GM21717 (cell line): ENCODE data around the gene PTPRN2.
"Not testable (repeated sequence)": the region's sequence is repeated elsewhere in the genome, so short reads cannot be mapped to it uniquely, and the experiment has no call there.

Experiments used
- ATAC-seq: cut with Tn5 transposase; IDR thresholded peaks from one replicate; pipeline ENCODE4 v1.9.1; 2021; ENCODE audit warnings: mild to moderate bottlenecking, moderate library complexity; ENCODE audit not compliant: unreplicated experiment

PTPRN2 gene

GRCh38 chr7:158391141-158391540 lies 196.5 kb downstream of the PTPRN2 start:
- ATAC-seq = no peak

- no peak for ATAC-seq
Observed at GRCh38 chr7:158390460-158390859, 197.2 kb downstream of the PTPRN2 start.

GRCh38 chr7:158389514-158390425 lies 197.9 kb downstream of the PTPRN2 start:
- no peak for ATAC-seq

- ATAC-seq = no peak
Observed at GRCh38 chr7:158388928-158389327, 198.7 kb downstream of the PTPRN2 start.

DNA sequence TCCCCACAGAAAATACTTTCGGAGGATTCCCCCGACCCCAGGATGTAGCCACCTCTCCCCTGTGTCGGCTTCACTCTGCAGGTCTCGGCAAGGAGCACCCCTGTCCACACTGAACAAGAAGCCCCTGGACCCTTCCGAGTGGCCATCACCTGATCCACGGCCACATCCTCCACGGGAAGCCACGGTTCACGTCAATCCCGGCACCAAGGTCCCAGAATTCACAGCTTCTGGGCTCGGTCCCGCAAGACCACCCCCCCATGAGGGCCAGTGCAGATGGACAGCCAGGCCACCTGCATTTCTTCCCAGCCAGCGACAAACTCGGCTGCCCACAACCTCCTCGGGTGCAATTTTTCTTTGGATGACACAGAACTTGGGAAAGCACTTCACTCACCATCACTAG lies 199.6 kb downstream of the PTPRN2 start:
- ATAC-seq = no peak

DNA sequence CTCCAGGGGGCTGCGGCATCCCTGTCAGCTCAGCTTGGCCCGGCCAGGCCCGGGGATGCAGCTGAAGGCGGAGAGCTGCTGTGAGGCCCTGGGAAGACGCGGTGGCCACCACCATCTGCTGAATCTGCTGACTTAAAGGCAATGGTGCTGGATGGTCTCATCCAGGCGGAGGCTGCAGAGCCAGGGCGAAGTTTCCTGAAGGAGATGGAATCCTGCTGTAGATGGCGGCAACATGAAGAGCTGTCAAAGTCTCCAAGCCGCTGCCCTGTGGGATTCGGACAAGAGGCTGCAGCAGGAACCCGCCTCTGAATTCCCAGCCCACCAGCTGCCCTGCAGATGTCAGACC lies 200.1 kb downstream of the PTPRN2 start:
- ATAC-seq = no peak

DNA sequence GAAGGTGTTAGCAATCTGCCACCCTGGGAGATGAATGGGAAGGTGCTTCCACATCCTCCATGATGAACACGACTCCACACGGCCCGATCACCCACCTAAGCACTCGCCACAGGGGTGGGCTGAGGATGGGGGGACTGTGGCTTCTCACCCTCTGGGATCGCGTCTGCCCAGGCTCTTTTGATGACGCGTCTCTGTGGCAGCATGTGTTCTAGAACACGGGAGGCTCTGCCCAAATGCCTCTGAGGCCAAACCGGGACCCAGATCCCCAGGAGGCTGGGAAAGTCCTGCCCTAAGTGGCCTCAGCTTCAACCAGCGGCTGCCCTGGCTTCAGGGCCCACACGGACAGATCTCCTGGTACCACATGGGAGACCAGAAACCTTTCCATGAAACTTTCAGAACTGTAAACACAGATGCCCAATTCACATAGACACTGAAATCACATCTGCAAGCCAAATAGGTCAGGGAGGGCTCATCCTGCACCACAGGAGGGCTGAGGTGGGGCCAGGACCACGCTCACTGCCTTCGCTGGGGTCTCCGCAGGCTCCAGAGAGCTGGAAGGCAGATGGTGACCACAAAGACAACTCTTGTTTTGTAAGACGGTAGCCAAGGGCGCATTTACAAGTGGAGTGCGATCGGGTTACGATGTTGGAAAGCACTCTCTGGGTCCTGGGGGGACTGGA lies 200.6 kb downstream of the PTPRN2 start:
- no peak for ATAC-seq

GRCh38 chr7:158386355-158386618 lies 201.3 kb downstream of the PTPRN2 start:
- no peak for ATAC-seq

DNA sequence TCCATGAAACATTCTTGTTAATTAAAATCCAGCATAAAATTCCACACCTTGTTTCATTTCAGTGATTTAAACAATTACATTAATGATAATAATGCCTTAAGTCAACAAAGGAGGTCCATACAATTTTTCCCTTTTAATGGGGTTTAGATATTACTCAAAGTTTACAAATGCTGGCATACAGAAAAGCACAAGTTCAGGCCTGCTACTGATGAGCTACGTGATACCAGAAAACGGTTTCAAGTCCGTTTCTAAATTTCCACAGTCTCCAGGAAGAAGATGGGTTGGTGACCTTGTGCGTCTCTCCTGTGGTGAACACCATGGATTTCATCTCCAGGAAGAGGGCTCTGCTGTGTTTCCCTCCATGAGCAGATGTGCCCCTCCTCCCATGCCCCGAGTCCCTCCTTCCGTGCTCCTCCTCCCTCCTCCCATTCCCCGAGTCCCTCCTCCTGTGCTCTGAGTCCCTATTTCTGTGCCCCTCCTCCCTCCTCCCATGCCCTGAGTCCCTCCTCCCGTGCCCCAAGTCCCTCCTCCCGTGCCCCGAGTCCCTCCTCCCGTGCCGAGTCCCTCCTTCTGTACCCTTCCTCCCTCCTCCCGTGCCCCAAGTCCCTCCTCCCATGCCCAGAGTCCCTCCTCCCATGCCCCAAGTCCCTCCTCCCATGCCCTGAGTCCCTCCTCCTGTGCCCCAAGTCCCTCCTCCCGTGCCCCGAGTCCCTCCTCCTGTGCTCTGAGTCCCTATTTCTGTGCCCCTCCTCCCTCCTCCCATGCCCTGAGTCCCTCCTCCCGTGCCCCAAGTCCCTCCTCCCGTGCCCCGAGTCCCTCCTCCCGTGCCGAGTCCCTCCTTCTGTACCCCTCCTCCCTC lies 201.9 kb downstream of the PTPRN2 start:
- not testable (repeated sequence) for ATAC-seq

DNA sequence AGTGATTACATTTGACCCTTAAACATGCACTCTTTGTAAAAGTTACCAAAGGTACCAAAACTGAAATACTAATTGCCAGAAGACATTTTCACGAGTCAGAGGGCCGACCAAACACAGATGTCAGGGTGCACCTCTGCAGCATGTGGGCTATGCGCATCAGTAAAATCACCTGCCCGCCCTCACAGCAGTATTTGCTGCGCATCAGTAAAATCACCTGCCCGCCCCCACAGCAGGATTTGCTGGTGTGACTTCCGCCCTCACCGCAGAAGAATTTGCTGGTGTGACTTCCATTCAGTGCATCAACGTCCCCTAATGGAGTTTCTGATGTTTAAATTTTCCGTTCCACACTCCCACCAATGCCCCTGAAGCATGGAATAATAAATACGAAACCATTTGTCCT lies 202.9 kb downstream of the PTPRN2 start:
- no peak for ATAC-seq

DNA sequence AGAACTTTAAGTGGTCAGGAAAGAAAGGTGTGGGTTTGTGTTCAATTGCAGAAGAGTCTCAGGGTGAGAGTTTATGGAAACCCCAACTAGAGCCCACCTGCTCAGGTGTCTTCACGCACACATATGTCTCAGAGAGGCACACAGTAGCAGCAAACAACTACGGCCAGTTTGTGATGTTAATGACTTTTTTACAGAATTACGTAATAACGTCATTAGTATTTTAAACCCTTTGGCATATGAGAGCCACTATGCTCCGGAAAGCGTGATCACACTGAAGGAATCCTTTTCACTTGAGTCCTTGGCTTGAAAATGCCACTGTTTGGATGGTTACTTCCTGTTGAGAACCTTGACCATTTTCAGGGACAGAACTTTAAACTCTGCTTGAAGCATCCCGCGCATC lies 204.0 kb downstream of the PTPRN2 start:
- ATAC-seq = no peak

- no peak for ATAC-seq
Observed at GRCh38 chr7:158382363-158383254, 205.0 kb downstream of the PTPRN2 start.

DNA sequence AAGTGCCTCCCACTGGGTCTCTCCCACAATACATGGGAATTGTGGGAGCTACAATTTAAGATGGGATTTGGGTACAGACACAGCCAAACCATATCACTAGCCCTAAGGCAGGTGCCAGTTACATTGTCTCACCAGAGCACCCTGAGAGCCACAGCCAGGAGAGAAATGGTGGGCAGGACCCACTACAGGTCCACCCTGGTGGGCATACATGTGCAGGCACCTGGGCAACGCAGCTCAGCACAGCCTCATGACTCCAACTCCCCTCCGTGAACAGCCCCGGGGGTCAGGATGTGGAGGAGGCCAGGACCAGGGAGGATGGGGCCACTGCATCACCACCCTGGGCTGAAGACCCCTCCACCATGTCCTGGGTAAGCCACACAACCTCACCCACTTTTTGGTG lies 205.7 kb downstream of the PTPRN2 start:
- ATAC-seq = no peak

DNA sequence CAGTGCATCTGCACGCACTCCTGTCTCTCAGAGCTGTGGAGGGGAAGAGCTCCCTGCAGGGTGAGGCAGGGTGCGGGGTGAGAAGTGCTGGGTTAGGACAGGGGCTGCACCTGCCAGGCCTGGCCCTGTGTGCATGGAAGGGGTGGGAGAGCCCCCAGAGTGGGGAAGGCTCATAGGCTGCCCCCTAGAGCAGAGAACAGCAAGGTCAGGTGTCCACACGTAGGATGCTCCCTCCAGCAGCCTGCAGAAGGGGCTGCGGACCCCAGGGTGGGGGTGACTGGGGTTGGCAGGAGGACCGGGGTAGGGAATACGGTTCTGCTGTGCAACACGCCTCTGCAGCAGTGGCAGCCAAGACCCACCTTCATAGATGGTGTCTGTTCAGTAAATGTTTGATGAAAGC lies 208.6 kb downstream of the PTPRN2 start:
- ATAC-seq = no peak

- no peak for ATAC-seq
Observed at GRCh38 chr7:158377800-158378623, 209.6 kb downstream of the PTPRN2 start.

GRCh38 chr7:158376839-158377186 lies 210.8 kb downstream of the PTPRN2 start:
- not testable (repeated sequence) for ATAC-seq

- ATAC-seq = not testable (repeated sequence)
Observed at GRCh38 chr7:158376146-158376838, 211.3 kb downstream of the PTPRN2 start.

DNA sequence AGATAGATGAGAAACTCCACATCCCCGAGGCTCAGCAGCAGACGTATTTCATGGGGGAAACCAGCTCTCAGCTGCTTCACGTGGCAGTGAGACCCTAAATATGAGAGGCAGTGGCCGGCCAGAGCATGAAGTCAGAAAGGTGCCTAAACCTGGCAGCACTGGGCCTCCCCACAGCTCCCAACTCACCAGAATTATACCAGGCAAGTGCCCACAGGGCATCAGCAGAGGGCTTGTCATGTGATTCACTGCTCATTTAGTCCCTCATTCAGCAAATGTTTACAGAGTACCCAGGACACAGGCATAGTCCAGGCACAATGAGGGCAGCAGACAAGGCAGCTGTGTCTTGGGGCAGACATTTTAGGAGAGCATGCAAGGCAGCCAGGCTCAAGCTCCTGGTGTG lies 212.6 kb downstream of the PTPRN2 start:
- ATAC-seq = no peak

GRCh38 chr7:158374586-158374985 lies 213.0 kb downstream of the PTPRN2 start:
- no peak for ATAC-seq
